SK-N-SH treated with all-trans-retinoic acid at 6 μM for 48 hours (cell line): ENCODE measurements around the gene RASA3.

Experiments
- ARNTL ChIP-seq: fragments of 450-650 bp; formaldehyde crosslinking; IDR thresholded peaks from 2 replicates; pipeline ENCODE4 v1.5.0; 2020; ENCODE audit warnings: low read depth, mild to moderate bottlenecking, moderate library complexity, borderline replicate concordance
- OSR1 ChIP-seq: fragments of 250-450 bp; sonication (Bioruptor Pico); IDR thresholded peaks from 2 replicates; pipeline ENCODE4 v1.8.0; 2022; ENCODE audit warnings: moderate library complexity, mild to moderate bottlenecking, inconsistent platforms
- PPARA ChIP-seq: fragments of 250-450 bp; sonication (Bioruptor Pico); IDR thresholded peaks from 2 replicates; pipeline ENCODE4 v1.5.0; 2020; ENCODE audit warnings: mild to moderate bottlenecking, borderline replicate concordance
- RARB ChIP-seq: fragments of 250-450 bp; sonication (Bioruptor Pico); IDR thresholded peaks from 2 replicates; pipeline ENCODE4 v1.8.0; 2021; ENCODE audit warnings: mild to moderate bottlenecking, moderate library complexity
- TCF4 ChIP-seq: fragments of 250-450 bp; sonication (Bioruptor Pico); IDR thresholded peaks from 2 replicates; pipeline ENCODE4 v1.8.0; 2021; ENCODE audit warnings: mild to moderate bottlenecking, moderate library complexity, borderline replicate concordance
- ZNF70 ChIP-seq: fragments of 450-650 bp; formaldehyde crosslinking; IDR thresholded peaks from 2 replicates; pipeline ENCODE4 v1.5.0; 2020; ENCODE audit warnings: mild to moderate bottlenecking, moderate library complexity
- TF ChIP-seq, protein P1 (sequence below): fragments of 250-450 bp; sonication (Bioruptor Pico); IDR thresholded peaks from 2 replicates; pipeline ENCODE4 v1.8.0; 2020; ENCODE audit warnings: mild to moderate bottlenecking, moderate library complexity, borderline replicate concordance
- TF ChIP-seq, protein P2 (sequence below): fragments of 250-450 bp; sonication (Bioruptor Pico); IDR thresholded peaks from 2 replicates; pipeline ENCODE4 v1.5.1; 2021; ENCODE audit warnings: mild to moderate bottlenecking, moderate library complexity

DNA sequence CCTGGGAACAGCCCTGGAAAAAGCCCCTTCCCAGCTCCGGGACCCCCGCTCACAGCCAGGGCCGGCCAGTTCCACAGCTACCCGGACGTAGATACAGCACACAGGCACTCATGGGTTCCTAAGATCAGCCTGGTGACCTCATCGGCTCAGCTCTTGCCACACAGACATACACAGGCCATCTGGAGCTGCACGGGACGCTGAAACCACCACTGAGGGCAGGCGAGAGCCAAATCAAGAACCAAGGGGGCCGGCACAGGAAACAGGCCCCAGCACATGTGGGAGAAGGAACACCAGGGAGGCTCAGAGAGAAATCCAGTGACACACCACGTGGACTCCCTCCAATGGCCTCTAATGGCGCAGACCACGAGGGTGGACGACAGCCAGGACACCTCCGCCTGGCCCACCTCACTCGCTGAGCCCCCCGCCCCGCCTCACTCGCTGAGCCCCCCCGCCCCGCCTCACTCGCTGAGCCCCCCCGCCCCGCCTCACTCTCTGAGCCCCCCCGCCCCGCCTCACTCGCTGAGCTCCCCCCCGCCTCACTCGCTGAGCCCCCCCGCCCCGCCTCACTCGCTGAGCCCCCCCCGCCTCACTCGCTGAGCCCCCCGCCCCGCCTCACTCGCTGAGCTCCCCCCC is 88.9 kb downstream of the RASA3 start:
- TF ChIP-seq ZNF70 (CRISPR knock-in tag), result no peak
- no peak for TF ChIP-seq OSR1 (CRISPR knock-in tag)
- TF ChIP-seq, protein P1, sequence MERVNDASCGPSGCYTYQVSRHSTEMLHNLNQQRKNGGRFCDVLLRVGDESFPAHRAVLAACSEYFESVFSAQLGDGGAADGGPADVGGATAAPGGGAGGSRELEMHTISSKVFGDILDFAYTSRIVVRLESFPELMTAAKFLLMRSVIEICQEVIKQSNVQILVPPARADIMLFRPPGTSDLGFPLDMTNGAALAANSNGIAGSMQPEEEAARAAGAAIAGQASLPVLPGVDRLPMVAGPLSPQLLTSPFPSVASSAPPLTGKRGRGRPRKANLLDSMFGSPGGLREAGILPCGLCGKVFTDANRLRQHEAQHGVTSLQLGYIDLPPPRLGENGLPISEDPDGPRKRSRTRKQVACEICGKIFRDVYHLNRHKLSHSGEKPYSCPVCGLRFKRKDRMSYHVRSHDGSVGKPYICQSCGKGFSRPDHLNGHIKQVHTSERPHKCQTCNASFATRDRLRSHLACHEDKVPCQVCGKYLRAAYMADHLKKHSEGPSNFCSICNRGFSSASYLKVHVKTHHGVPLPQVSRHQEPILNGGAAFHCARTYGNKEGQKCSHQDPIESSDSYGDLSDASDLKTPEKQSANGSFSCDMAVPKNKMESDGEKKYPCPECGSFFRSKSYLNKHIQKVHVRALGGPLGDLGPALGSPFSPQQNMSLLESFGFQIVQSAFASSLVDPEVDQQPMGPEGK (CRISPR knock-in tag), result no peak
- no peak for TF ChIP-seq TCF4 (CRISPR knock-in tag)
- TF ChIP-seq RARB (CRISPR knock-in tag), result no peak
- no peak for TF ChIP-seq PPARA (CRISPR knock-in tag)
- TF ChIP-seq, protein P2, sequence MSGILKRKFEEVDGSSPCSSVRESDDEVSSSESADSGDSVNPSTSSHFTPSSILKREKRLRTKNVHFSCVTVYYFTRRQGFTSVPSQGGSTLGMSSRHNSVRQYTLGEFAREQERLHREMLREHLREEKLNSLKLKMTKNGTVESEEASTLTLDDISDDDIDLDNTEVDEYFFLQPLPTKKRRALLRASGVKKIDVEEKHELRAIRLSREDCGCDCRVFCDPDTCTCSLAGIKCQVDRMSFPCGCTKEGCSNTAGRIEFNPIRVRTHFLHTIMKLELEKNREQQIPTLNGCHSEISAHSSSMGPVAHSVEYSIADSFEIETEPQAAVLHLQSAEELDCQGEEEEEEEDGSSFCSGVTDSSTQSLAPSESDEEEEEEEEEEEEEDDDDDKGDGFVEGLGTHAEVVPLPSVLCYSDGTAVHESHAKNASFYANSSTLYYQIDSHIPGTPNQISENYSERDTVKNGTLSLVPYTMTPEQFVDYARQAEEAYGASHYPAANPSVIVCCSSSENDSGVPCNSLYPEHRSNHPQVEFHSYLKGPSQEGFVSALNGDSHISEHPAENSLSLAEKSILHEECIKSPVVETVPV, result no peak
- no peak for TF ChIP-seq ARNTL (CRISPR knock-in tag)
